GM19397 (cell line): Measurements from ENCODE around the gene DNAAF8.
"Not testable (repeated sequence)": the region's sequence is repeated elsewhere in the genome, so short reads cannot be mapped to it uniquely, and the experiment has no call there.

Source experiments
- ATAC-seq: cut with Tn5 transposase; IDR thresholded peaks from one replicate; pipeline ENCODE4 v1.9.1; 2021; ENCODE audit warnings: mild to moderate bottlenecking, moderate library complexity; ENCODE audit not compliant: unreplicated experiment

Gene DNAAF8

DNA sequence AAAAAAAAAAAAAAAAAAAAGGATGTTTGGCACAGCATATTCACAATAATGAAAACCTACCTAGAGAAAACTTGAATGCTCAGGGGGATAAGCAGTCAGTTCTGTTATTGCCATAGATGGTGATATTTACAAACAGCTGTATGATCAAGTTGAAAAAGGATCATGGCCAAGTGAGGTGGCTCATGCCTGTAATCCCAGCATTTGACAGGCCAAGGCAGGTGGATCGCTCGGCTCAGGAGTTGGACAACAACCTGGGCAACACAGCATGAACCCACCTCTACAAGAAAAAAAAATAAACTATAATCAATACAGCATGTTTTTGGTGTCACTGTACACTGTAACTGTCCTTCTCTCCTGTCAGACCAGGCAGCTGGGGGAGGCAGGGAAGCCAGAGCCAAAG, 19.3 kb upstream of the DNAAF8 start:
- no peak for ATAC-seq

DNA sequence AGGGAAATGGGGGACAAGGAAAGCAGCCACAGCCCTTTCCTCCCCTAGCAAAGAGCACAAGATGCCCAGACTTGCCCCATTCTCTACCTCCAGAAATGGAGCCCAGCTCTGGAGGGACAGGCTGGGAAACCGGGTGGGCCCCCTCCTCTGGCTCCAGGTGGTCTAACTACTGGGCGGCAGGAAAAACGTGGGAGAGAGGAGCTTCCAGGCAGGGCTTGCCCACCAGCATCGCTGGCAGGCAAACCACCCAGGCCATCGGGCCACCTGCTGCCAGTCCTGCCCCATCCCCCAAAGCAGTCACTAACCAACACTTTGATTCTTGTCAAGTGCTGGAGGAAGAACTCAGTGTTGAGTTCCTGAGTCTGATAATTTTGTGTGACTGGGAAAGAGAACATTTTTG, 15.9 kb upstream of the DNAAF8 start:
- no peak for ATAC-seq

- no peak for ATAC-seq
These were observed 11.1 kb upstream of the DNAAF8 start for GRCh38 chr16:4723071-4723767.

- no peak for ATAC-seq
These were observed 9.6 kb upstream of the DNAAF8 start for GRCh38 chr16:4724661-4725270.

GRCh38 chr16:4726616-4727015, 7.7 kb upstream of the DNAAF8 start:
- ATAC-seq: no peak

GRCh38 chr16:4728676-4729075, 5.7 kb upstream of the DNAAF8 start:
- ATAC-seq: no peak

- no peak for ATAC-seq
These were observed 4.5 kb upstream of the DNAAF8 start for GRCh38 chr16:4729876-4730275.

DNA sequence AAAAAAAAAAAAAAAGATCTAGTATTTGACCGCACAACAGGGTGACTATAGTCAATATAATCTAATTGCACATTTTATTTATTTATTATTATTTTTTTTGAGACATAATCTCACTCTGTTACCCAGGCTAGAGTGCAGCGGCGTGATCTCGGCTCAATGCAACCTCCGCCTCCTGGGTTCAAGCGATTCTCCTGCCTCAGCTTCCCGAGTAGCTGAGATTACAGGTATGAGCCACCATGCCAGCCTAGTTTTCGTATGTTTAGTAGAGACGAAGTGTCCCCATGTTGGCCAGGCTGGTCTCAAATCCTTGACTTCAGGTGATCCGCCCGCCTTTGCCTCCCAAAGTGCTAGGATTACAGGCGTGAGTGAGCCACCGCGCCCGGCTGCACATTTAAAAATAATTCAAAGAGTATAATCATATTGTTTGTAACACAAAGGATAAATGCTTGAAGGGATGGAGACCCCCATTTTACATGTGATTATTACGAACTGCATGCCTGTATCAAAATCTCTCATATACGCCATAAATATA, 1.1 kb upstream of the DNAAF8 start:
- no peak for ATAC-seq

DNA sequence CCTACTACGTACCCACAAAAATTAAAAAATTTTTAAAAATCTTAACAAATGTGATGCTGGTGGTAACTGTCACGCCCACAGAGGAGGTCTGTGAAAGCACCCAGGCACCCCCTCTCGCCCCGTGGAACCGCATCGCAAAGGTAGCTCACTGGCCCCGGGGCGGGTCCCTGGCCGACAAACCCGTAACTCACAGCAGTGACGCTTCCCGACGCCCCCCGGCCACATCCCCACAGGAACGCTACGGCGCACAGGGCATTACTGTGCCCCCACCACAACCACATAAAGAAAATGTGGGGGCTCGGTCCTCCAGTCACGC, 632 bp upstream of the DNAAF8 start:
- ATAC-seq: peak; percentile 13

- peak; percentile 61 for ATAC-seq
These were observed 596 bp downstream of the DNAAF8 start for GRCh38 chr16:4734730-4735535.

- ATAC-seq: no peak
These were observed 2.2 kb downstream of the DNAAF8 start for GRCh38 chr16:4736546-4736945.

DNA sequence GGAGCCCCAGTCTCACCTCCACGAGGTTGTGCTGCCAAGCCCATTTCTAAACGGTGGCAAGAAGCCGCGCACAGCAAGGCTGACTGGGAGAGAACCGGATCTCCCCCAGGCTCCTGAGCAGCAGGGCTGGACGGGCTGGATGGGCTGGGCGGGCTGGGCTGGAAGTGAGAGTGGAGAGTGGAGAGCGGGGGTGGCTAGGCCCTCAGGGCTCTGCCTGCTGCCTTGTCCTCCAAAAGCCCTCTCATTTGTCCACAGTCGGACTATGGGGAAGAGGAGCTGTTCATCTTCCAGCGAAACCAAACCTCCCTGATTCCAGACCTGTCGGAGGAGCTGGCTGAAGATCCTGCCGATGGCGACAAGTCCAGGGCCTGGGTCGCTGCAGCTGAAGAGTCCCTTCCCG, 3.2 kb downstream of the DNAAF8 start:
- no peak for ATAC-seq

GRCh38 chr16:4738370-4738769, 4.0 kb downstream of the DNAAF8 start:
- ATAC-seq: not testable (repeated sequence)

- ATAC-seq: no peak
These were observed 9.0 kb downstream of the DNAAF8 start for GRCh38 chr16:4743226-4743878.

GRCh38 chr16:4744555-4745273, 10.4 kb downstream of the DNAAF8 start:
- ATAC-seq: no peak

GRCh38 chr16:4745274-4745569, 10.9 kb downstream of the DNAAF8 start:
- ATAC-seq: no peak

DNA sequence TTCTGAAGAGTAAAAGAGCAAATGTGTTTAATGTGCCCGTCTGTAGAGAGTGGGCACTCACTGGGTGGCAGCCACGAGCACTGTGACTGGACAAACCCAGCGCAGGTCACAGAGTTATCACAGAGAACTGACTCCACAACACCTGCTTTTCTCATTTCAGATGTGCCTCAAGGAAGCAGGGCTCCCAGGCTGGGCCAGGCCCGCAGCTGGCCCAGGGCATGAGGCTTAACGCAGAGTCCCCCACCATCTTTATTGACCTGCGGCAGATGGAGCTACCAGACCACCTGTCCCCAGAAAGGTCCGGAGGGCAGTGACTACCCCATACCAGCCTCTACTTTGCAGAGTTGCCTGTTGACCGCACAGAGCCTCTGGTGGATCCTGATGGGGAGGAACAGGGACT, 11.9 kb downstream of the DNAAF8 start:
- ATAC-seq: no peak

GRCh38 chr16:4746991-4747574, 12.7 kb downstream of the DNAAF8 start:
- no peak for ATAC-seq

GRCh38 chr16:4747906-4748681, 13.8 kb downstream of the DNAAF8 start:
- no peak for ATAC-seq
